Measurements from ENCODE around the gene POLR1A. TPM values are rescaled to one million over a fixed set of nuclear protein-coding genes. Genes with fewer than 3 reads are reported as not detected.

The POLR1A gene
- total RNA-seq = 33.0 and 59.2 TPM in 2 replicates

GRCh38 chr2:86105252-86105968, at the start of gene POLR1A:
Gene POLR1A (minus strand): TSS chr2:86105886. CDS start chr2:86105776, 110 bp downstream.

DNA sequence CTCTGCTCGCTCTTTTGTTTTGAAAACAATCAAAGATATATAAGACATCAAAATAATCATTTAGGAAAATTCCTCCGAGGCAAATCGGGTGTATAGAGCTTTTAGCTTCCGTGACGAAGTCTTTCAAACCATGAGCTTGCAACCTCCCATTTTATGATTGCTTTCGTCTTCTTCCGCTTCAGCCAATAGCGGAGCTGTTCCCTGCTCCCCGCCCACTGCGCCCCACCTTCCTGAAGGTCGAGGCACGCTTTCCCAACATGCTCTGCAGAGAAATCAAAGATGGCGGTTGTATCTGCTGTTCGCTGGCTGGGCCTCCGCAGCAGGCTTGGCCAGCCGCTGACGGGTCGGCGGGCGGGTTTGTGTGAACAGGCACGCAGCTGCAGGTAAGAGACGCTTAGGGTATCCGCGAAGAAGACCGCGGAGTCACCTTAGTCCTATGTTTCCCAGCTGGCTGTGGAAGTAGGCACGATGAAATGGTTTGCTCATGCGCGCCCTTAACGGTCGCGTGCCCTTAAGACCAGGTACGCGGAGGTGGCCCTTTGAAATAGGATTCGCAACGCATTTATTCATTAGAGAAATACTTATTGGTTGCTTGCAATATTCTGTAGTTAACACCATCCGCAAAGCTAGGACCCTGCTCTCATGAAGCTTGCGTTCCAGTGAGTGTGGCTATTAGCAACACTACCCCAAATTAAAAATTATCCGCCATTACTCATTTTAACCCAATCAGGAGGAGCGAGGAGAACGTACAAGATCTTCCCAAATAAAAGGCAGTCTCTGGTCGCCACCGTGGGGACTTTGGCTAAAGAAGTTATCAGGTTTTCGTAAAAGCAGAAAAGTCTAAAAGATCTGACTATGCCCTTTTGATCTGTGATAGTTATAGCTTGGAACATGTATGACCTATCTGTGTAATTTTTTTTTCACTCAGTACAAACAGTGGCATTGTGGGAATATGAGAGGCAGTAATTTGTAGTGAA, 571 bp upstream of the POLR1A start, which contains the start of gene PTCD3:
PTCD3 (plus strand) TSS at position 267 of the 977 bp plus-strand sequence; CDS start at position 280, 13 bp downstream.

Small RNAs within 50 kb of the gene (small RNA-seq; reads per million reads assigned to genes)
- gene SNORD94 = 51.2 reads per million, percentile 98 among the genes with 10 or more reads in this experiment

Other genes starting within 250 kb of the POLR1A start
- 12.0 and 13.4 TPM in 2 replicates for gene ST3GAL5, start 216.9 kb downstream of the POLR1A start, total RNA-seq
- 62.4 and 65.5 TPM in 2 replicates for gene PTCD3, start 349 bp upstream of the POLR1A start, total RNA-seq
- gene IMMT, start 89.6 kb upstream of the POLR1A start, total RNA-seq = 83.9 and 89.7 TPM in 2 replicates
- gene MRPL35, start 93.6 kb upstream of the POLR1A start, total RNA-seq = 49.3 and 50.7 TPM in 2 replicates
- 0.98 and 1.6 TPM in 2 replicates for gene REEP1, start 231.7 kb upstream of the POLR1A start, total RNA-seq

All from vein endothelial cell (primary cell).